Neural cell (in vitro differentiated cells): Measurements from ENCODE around the gene FGFR4.

ENCODE experiments used
- TAF1 ChIP-seq: IDR thresholded peaks from 2 replicates; pipeline ENCODE4 v1.6.1; 2012; ENCODE audit warnings: low read depth
- TF ChIP-seq, protein P1 (sequence below): fragments of 450-650 bp; IDR thresholded peaks from 2 replicates; pipeline ENCODE4 v1.5.1; 2014; ENCODE audit warnings: antibody characterized with exemption, mild to moderate bottlenecking, moderate library complexity; ENCODE audit not compliant: poor library complexity, severe bottlenecking
- TF ChIP-seq, protein P2 (sequence below): IDR thresholded peaks from 2 replicates; pipeline ENCODE4 v1.6.1; 2012; ENCODE audit warnings: borderline replicate concordance

DNA sequence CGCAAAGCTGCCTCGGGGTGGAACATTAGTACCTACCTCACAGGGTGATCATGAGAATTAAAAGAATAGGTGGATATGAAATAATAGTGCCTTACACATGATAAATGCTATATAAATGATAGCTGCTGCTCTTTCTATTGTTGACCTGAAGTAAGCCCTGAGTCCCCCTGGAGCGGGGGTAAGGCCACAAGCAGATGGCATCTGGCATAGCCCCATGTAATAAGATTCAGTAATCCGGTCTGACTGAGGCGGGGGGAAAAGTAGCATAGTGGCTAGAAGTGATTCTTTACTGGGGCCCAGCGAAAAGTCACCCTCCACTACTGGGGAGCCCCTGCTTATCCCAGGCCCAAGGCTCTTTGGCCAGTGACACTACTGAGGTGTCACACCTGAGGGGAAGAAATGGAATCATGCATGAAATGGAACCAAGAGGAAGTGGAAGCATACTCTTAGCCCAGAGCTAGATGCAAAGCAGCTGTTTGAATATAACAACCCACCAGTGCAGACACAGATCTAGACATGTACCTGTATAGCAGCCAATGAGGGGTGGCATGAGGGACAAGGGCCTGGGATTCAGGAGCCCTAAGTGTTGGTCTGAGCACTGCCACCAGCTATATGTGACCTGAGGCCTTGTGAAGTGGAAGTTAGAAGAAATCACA lies 16.1 kb upstream of the FGFR4 start:
- TF ChIP-seq TAF1 = no peak
- TF ChIP-seq, protein P1, sequence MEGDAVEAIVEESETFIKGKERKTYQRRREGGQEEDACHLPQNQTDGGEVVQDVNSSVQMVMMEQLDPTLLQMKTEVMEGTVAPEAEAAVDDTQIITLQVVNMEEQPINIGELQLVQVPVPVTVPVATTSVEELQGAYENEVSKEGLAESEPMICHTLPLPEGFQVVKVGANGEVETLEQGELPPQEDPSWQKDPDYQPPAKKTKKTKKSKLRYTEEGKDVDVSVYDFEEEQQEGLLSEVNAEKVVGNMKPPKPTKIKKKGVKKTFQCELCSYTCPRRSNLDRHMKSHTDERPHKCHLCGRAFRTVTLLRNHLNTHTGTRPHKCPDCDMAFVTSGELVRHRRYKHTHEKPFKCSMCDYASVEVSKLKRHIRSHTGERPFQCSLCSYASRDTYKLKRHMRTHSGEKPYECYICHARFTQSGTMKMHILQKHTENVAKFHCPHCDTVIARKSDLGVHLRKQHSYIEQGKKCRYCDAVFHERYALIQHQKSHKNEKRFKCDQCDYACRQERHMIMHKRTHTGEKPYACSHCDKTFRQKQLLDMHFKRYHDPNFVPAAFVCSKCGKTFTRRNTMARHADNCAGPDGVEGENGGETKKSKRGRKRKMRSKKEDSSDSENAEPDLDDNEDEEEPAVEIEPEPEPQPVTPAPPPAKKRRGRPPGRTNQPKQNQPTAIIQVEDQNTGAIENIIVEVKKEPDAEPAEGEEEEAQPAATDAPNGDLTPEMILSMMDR = no peak
- TF ChIP-seq, protein P2, sequence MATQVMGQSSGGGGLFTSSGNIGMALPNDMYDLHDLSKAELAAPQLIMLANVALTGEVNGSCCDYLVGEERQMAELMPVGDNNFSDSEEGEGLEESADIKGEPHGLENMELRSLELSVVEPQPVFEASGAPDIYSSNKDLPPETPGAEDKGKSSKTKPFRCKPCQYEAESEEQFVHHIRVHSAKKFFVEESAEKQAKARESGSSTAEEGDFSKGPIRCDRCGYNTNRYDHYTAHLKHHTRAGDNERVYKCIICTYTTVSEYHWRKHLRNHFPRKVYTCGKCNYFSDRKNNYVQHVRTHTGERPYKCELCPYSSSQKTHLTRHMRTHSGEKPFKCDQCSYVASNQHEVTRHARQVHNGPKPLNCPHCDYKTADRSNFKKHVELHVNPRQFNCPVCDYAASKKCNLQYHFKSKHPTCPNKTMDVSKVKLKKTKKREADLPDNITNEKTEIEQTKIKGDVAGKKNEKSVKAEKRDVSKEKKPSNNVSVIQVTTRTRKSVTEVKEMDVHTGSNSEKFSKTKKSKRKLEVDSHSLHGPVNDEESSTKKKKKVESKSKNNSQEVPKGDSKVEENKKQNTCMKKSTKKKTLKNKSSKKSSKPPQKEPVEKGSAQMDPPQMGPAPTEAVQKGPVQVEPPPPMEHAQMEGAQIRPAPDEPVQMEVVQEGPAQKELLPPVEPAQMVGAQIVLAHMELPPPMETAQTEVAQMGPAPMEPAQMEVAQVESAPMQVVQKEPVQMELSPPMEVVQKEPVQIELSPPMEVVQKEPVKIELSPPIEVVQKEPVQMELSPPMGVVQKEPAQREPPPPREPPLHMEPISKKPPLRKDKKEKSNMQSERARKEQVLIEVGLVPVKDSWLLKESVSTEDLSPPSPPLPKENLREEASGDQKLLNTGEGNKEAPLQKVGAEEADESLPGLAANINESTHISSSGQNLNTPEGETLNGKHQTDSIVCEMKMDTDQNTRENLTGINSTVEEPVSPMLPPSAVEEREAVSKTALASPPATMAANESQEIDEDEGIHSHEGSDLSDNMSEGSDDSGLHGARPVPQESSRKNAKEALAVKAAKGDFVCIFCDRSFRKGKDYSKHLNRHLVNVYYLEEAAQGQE = no peak
